OCI-LY1 (cell line): ENCODE data around the gene SLC26A9.

Experiments used
- CTCF ChIP-seq: fragments of 200-600 bp; sonication (generic), shearing (Covaris generic); IDR thresholded peaks from 2 replicates; pipeline ENCODE4 v1.5.1; 2017; ENCODE audit warnings: mild to moderate bottlenecking, antibody characterized with exemption, low read length, moderate library complexity, mixed read lengths
- EZH2 ChIP-seq: fragments of 200-600 bp; sonication (generic), shearing (Covaris generic); IDR thresholded peaks from 2 replicates; pipeline ENCODE4 v1.8.0; 2017; ENCODE audit warnings: borderline replicate concordance, mixed run types, mild to moderate bottlenecking, antibody characterized with exemption, low read length, moderate library complexity, mixed read lengths

GRCh38 chr1:205949753-205950152 is 6.5 kb upstream of the SLC26A9 start:
- TF ChIP-seq CTCF, result no peak
- TF ChIP-seq EZH2, result no peak
